NCI-H510A (cell line): ENCODE data around the gene MAP3K20.
"Not testable (repeated sequence)": the region's sequence is repeated elsewhere in the genome, so short reads cannot be mapped to it uniquely, and the experiment has no call there.

ENCODE experiments used
- DNase-seq: peaks from one replicate; lab custom pipeline; 2025; lab: John Stamatoyannopoulos, UW

The MAP3K20 gene

DNA sequence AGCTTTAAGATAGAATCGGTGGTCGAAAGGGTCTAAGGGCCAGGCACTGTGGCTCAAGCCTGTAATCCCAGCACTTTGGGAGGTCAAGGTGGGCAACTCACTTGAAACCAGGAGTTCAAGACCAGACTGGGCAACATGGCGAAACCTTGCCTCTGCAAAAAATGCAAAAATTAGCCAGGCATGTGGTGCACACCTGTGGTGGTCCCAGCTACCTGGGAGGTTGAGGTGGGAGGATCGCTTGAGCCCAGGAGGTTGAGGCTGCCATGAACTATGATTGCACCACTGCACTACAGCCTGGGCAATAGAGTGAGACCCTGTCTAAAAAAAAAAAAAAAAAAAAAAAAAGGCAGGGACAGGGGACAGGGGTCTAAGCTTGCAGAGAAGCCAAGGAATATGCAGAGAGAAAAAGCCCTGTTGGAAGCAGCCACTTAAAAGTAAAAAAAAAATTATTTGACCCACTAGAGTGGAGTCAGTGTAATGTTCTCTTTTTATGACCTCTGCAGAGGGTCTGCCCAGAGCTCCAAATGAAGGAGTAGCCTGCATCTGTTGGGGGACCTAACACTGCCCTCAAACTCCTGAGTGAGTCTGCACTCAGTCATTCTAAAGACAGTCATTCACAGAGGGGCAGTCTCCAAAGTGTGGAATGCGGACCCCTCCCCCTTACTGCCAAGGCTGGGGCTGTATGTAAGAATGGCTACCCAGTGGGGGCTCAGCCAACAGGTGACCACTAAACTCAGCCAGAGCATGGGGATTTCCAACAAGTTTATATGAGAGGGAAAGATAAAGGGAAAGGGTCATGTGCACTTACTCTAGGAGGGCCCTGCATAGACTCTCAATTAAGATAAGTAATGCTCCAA is 160.5 kb downstream of the MAP3K20 start:
- DNase-seq, result no peak

DNA sequence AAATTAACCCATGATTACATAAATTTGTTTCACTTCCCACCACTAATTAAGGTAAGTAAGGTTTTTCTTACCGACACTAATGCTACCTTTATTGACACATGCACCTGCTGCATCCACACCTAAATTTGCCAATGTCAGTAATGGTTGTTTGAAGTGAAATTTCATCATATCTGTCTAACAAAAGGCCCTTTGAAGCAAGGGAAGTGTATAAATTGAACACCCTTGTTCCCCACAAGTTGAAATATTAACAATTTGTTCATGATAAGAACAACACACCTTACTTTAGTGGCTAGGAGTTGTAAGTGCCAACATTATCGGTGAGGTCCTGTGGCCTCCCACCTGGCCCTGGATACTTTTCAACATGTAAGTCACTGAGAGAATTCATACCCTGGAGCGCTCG is 162.7 kb downstream of the MAP3K20 start:
- no peak for DNase-seq

DNA sequence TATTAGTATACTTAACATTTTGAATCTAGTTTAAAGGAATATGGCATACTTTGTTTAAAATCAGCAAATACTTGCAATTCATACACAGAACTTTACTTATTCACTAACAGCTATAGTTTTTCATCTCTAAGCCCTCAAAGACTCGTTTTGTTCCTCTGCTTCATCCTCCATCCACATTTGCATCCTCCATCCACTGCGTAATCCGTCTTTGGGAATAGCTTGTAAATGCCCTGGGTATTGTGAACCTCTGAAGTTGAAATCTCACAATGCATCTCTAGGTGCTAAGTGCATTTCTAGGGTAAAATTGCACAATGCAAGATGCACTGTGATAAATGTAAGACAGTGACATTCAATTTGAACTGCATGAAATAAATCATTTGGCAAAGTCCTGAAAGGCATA is 163.2 kb downstream of the MAP3K20 start:
- no peak for DNase-seq

DNA sequence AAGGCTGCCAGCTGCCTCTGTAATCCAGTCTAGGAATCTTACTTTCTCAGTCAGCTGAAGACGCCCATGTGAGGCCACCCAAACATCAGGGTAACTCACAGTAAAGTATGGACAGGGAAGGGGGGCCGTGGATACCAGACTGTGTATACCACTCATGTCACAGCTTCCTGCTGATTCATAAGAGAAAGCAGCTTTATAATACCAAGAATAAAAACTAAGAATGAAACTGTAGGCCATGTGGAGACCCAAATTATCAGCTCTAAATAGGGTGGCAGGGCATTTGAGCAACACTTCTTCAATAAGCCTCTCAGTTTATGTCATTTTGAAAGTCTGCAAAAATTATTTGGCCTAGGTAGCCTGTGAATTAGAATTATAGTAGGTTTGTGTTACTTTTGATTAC is 164.0 kb downstream of the MAP3K20 start:
- no peak for DNase-seq

DNA sequence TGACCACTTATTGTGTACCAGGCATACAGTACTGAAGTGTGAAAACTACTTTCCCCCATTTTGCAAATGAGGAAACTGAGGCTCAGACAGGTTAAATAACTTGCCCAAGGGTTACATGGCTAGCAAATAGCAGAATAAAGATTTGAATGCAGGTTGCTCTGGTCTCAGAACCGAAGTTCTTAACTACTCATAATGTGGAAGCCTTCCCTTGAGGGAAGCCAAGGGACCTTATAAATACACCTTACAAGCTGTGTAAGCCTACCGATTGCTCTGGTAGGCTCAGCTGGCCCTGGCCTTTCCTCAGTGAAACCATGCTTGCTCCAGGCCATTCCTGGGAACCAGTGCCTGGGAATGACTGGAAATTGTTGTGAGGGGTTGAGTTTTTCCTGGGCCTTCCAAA is 164.4 kb downstream of the MAP3K20 start:
- no peak for DNase-seq

DNA sequence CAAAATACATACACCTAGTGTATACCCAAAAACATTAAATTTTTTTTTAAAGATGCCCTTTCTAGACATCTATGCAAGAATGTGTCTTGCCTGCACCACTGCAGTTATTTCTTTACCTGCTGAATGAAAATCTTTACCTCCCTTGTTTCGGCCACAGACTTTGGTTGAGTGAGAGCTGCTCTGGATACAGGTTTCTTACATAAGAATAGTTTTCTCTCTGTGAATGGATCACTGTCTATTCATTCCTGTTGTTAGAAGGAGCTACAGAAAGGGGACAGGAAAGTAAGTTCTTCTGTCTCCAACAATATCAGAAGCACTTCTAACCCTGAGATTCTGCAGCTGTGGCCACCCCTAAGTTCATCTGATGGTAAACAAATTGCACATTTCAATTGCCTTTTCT is 166.0 kb downstream of the MAP3K20 start:
- DNase-seq, result no peak

DNA sequence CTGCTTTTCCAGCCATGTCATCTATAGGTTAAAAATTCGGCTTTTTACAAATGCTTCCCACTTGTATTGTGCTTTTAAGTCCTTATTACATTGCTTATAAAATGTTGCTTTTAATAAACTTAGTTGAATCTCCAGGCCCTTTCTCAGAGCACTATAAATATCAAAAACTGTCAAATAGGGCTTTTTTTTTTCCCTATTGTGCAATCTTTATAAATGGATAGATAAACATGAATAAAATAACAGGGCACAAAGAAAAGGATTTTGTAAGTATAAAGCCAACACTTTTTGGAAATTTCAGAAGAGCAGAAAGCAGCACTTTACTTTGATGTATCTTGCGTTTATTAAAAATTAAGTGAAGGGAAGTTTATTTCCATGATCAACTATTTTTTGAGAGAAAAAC is 171.5 kb downstream of the MAP3K20 start:
- DNase-seq, result no peak

DNA sequence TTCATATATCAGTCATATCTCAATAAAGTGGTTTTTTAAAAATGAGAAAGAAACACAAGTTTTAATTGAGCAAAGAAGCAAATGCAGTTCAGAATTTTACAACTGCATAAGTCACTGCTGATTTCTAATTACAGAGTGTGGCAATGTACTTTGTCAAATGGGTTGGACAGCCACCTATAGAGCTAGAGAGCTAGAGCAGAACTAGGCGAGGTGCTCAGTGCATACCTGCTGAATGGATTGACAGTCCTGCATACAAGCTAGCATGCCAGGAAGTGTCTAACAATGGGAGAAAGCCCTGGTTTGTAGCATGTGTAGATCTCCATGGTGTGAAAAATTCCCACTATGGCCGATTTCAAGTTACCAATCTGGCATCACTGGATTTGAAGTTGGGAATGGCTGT is 172.7 kb downstream of the MAP3K20 start:
- no peak for DNase-seq

DNA sequence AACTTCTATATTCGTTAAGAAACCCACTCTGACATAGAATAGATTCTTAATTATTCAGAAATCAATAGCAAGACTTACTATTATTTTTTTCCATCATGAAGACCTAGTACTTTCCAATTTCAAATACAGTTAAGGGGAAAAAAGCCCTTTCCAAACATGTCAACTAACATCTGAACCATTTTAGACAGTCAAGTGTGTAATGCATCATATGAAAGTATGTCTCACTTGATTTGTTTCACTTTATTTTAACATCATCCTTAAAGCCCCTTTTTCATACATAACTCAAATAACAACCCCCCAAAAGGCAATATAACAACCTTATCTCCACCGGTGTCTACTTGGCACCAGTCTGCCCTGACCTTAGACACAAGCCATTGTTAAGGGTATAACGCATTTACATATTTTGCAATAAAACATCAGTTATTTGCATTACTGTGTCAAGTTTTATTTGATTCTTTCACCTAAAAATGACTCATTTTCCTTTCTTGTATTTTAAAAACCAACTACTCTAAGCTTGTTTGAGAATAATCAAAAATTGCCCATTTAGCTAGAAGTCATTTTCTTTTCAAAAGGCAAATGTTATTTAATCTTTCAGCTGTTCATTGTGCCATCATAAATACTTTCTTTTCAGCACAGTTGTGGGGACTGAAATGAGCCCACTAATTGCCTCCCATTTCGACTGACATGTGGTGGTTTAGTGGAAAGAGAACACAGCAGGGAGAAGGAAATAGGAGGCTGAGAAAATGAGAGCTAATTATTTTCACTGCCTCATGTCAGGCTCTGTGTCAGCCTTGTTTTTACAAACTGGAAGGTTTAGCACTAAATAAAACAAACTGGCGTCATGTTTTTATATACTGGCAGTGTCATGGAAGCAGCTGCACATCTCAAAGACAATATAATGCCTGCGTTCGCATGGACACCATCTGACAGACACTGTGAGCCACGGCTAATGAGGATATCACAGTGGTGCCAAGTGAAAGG is 174.3 kb downstream of the MAP3K20 start:
- no peak for DNase-seq

DNA sequence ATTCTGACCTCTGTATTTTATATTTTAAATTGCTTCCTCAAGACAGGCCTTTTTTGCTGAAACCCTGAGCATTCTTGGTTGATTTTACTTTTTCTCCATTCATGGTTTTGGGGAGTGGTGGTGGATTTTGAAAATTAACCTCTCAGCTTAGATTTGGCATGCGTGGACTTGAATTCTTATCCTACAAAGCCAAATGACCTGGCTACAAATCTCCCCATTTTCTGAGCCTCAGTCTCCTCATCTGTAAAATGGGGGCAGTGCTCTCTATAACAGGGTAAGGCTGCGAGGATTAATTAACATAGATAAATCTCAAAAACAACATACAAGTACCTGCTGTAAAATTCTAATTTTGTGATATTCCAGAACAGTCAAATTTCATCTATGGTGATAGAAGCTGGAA is 175.6 kb downstream of the MAP3K20 start:
- DNase-seq, result no peak

DNA sequence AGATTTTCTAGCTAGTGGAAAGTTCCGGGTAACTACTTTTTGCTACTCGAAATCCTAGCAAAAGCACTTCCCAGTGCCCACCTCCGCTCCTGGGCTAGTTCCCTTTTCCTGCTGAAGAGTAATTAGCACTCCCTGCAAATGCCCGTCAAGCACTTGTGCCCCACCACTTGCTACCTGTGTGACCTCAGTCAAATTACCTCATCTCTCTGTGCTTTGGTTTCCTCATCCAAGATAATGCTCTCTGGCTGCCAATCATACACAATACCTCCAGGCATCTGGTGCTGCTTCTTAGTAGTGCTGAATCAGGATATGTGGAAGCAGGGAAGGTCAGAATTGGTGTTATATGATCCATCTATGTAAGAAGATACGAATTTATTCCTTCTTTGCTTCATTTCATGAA is 176.9 kb downstream of the MAP3K20 start:
- DNase-seq, result no peak

DNA sequence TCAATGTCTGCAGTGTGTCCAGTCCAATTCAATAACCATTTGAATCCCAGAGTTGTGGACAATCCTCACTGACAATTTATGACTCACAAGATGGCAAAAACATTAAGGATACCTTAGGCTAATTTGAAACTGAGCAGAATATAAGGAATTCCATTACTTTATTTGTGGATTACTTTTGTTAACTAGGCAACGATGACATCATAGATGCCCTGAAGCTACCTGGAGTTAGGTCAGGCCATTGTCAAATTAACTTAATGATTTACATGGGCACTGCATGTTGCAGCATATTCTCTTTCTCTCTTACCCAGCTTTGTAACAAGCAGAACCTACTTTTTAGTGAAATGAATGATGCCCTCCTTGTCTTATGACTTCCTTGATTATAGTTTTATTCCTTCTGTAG is 179.0 kb downstream of the MAP3K20 start:
- no peak for DNase-seq

DNA sequence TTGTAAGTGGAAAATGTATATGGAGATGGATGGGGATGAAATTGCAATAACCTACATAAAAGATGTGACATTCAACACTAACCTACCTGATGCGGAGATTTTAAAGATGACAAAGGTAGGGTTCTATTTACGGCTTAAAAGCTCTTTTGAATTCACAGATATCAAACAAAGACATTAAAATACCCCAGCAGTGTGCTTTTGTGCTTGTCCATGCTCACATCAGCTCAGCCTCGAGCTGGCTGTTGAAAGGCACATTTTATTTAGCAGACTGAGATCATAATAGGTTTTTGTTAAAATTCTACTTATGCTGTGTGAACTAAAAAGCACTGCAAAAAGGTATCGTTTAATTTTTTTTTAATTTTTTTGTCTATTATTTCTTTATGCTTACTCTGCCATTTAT is 183.1 kb downstream of the MAP3K20 start:
- DNase-seq, result no peak

DNA sequence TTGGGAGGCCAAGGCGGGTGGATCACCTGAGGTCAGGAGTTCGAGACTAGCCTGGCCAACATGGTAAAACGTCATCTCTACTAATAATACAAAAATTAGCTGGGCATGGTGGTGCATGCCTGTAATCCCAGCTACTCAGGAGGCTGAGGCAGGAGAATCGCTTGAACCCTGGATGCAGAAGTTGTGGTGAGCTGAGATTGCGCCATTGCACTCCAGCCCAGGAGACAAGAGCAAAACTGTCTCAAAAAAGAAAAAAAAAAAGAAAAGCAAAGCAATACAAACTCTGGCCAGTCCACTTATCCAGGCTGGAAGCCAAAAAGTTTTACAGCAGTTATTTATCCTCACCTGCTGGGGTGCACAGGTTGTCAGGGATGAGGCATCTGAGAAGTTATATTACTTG is 186.7 kb downstream of the MAP3K20 start:
- DNase-seq, result not testable (repeated sequence)

DNA sequence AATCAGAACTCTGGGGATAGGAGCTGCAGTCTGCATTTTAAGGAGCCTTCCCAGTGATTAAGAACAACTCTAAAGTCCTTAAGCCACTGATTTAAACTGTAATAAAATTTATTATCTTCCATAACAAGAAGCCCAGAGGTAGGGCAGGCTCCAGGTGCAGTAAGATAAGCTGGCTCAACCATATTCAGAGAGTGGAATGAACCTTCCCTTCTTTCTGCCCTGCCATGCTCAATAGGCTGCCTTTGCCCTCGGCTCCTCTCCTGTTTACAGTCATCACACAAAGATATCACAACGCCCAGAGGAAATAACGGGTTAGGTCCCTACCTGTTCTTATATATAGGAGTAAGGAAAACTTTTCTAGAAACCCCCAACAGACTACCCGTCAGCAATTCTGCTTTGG is 188.5 kb downstream of the MAP3K20 start:
- DNase-seq, result no peak

DNA sequence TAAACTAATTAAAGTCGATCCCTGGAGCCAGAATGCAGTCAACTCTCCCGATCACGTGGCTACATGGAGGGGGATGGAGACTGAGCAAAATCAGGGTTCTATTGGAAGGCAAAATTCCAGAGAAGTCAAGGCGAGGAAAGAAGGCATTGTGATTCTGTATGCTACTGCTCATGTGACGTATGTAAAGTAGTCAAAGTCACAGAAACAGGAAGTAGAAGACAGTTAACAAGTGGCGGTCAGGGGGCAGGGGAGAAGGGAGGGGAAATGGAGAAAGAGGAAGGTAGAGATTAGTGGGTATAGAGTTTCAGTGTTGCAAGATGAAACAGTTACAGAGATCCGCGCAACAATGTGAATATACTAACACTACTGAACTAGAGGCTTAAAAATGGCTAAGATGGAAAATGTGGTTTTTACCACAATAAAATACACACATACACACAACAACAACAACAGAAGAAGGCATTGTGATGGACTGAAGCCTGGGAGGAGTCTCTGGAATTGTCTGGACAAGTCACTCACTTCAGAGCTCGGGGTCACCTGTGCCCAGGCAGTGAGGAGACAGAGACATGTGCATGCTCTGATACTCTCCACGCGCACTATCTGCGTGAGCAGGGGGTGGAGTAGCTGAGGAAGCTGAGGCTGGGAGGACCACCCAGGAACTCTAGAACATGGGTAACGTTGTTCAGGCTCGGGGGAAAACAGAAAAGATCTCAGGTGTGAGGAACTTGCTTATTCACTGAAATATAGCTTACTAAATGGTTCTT is 189.1 kb downstream of the MAP3K20 start:
- DNase-seq, result no peak

DNA sequence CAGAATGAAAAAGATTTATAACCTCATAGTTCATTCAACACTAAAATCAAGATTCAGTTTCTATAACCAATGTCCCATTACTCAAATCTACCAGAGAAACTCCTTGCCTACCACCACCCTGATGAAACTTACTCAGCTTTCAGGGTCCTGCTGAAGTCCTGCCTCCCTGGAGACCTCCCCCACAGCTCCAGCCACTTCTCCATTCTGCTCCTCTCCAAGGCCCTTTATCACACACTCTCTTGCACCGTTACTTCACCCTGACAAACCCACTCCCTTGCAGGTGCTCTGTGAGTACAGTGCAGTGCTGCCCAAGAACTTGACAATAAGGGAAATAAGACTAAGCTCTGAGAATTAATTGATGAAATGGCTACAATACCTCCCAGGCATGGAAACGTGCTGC is 195.5 kb downstream of the MAP3K20 start:
- no peak for DNase-seq

DNA sequence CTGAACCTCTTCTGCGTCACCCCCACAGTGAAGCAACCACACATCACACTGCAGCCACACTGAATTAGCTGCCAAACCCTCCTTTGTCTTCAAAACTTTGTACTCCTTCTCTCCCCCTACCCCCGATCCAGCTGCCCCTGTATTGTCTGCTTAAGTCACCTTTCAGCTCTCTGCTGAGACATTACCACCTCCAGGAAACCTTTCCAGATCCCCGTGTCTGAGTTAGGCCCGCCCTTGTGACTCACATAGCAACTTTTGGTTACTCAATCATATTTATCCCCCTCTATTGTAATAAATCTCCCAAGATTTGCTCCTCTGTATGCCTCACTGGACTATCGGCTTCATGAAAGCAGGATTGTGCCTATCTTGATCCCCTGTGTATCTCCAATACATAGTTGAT is 196.2 kb downstream of the MAP3K20 start:
- DNase-seq, result no peak

DNA sequence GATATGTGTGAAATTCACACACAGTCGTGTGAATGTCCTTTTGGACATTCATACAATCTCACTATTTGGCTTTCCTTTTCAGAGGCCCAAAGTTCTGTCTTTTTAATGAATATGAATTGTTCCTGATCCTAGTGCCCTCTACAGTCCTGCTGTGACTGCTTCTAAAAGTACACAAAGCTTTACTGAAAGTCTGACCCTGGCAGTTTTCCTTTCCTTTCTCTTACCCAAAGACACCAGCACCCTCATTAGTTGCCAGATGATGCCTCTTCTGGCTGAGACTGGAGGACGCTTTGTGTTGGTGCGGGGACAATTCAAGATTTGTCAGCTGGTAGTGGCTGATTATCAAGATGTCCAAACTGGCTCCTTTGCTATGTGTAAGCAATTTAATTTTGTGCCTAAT is 197.2 kb downstream of the MAP3K20 start:
- DNase-seq, result no peak

DNA sequence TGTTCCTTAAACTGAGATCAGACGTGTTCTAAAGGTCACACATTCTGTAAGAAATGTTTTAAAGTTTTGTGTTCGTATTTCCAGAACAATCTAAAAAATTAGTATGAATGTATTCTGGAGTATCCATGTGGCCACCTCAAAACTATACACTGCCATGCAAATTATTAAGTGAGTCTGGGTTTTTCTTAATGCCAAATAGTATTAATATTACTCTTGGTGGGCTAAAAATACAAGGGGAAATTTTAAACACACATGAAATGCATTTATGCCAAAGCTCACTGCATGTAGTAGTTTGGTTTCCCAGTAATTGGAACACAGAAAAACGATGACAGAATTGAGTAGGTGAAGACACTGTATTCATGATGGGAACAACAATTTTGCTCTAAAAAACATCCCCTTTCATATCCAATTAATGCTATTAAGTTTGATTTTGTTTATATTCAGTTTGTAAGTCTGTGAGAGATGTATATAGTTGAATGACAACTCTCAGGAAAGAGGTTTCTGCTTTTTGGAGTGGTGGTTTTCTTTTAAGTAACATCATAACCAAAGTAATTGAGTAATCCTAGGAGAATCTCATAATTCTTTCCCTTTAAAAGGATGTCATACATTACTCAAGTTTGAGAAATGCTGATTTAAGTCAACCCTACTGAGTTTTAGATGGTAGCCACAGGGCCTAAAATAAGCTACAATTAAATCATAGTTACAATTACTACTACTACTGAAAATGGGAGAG is 203.3 kb downstream of the MAP3K20 start:
- no peak for DNase-seq

DNA sequence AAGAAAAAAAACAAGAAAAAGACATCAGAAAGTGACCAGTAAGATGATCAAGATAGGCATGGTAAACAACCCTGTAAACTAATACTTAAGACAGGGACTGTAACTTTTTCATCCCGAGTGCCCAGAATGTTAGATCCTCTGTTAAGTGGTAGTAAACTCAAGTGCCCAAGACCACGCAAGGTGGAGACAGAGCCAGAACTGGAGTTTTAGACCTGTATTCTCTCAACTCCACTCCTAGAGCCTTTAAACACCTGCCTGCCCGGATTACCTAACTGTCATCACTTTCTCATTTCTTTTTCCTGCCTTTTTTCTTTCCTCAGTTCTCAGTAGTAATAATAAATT is 203.9 kb downstream of the MAP3K20 start:
- no peak for DNase-seq

DNA sequence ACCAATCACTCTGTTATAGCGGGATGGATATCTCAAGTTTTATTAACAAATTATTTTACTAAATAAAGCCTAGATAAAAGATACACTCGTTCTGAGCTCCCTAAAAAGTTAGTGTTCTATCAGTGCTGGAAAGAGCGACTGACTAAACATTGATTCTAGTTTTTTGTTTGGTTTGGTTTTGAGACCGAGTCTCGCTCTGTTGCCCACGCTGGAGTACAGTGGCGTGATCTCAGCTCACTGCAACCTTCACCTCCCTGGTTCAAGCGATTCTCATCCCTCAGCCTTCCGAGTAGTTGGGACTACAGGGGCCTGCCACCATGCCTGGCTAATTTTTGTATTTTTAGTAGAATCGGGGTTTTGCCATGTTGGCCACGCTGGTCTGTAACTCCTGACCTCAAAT is 205.2 kb downstream of the MAP3K20 start:
- DNase-seq, result no peak
